Coronary artery (tissue), 2 donors: Measurements from ENCODE around the gene MYOF.
"Not testable (repeated sequence)": the region's sequence is repeated elsewhere in the genome, so short reads cannot be mapped to it uniquely, and the experiment has no call there.

ENCODE experiments used
- DNase-seq: peaks from one replicate; pipeline ENCODE4 v3.0.0-alpha.2; 2017; ENCODE audit warnings: low spot score
- H3K27ac ChIP-seq, 2 donors: fragments of 200-600 bp; sonication (generic); one replicate each; pipeline ENCODE4 v1.5.1; 2016 to 2019
- H3K4me3 ChIP-seq: fragments of 200-600 bp; sonication (generic); 2 replicates; pipeline ENCODE4 v1.5.1; 2016; ENCODE audit warnings: mild to moderate bottlenecking, moderate library complexity
- TF ChIP-seq, protein P1 (sequence below): fragments of 200-600 bp; sonication (generic); IDR thresholded peaks from one replicate; pipeline ENCODE4 v1.5.1; 2019; ENCODE audit warnings: antibody characterized with exemption

Gene MYOF

DNA sequence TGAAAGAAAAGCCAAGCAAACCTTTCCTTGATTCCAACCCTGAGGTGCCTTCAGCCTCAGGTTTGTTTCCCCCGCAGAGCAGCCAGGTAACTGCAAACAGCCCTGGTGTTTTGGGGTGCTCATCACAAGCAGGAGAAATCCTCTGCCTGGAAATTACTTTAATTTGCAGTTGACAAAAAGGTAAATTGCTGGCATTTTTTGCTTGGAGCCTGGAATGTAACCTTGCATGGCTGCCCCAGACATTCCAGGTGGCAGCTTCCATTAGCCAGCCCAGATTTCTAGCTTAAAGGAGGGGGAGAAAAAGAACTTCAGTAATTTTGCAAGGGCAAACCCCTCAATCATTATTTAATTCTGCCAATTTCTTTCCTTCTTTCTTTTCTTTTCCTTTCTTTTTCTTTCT, 194.4 kb downstream of the MYOF start:
- H3K27ac ChIP-seq, result no peak overlapping the region
- no peak for DNase-seq
- H3K4me3 ChIP-seq, result no peak overlapping the region
- TF ChIP-seq, protein P1, sequence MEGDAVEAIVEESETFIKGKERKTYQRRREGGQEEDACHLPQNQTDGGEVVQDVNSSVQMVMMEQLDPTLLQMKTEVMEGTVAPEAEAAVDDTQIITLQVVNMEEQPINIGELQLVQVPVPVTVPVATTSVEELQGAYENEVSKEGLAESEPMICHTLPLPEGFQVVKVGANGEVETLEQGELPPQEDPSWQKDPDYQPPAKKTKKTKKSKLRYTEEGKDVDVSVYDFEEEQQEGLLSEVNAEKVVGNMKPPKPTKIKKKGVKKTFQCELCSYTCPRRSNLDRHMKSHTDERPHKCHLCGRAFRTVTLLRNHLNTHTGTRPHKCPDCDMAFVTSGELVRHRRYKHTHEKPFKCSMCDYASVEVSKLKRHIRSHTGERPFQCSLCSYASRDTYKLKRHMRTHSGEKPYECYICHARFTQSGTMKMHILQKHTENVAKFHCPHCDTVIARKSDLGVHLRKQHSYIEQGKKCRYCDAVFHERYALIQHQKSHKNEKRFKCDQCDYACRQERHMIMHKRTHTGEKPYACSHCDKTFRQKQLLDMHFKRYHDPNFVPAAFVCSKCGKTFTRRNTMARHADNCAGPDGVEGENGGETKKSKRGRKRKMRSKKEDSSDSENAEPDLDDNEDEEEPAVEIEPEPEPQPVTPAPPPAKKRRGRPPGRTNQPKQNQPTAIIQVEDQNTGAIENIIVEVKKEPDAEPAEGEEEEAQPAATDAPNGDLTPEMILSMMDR, result no peak

DNA sequence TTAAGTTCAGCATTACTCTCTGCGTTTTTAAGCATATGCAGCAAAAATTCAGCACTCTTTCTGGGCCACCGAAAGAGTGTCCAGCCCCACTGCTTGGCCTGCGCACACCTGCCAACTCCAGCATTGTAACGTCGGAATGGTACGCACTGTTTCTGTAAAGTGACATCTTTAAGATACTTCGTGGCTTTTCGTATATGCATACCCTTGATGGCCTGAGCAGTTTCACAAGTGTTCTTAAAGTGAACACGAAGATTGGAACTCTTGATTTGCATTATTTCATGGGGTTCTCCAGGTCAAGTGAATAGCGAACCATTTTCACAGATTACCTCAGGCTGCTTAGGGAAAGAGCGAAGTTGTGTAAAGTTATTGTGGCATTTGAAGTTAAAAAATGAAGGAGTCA, 197.9 kb downstream of the MYOF start:
- DNase-seq, H3K4me3 ChIP-seq, H3K27ac ChIP-seq: not testable (repeated sequence)

DNA sequence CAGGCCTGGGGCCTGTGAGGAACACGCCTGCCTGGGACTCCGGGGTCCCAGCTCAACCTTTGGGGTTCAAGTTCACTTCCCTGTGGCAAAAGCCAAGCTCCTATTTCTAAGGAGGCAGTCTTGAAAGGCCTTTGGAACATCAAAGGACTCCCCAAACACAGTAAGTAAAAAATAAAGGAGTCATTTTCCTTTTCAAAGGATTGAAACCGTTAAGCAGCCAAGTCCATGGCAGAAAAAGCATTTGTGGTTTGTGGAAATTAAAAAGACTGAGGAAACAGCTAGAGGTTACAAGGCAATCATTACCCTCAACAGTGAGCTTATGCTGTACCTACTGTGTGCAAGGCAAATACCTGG, 200.8 kb downstream of the MYOF start:
- TF ChIP-seq, protein P1, result no peak
- H3K27ac ChIP-seq, result no peak overlapping the region

GRCh38 chr10:93280699-93281366, 201.3 kb downstream of the MYOF start:
- DNase-seq, result no peak
- Histone ChIP-seq H3K27ac (no peak overlapping the region), H3K4me3 (no peak overlapping the region)
- TF ChIP-seq, protein P1, result no peak

More for the DNA sequence above, 200.8 kb downstream of the MYOF start:
- DNase-seq, result no peak
- H3K4me3 ChIP-seq, result no peak overlapping the region

DNA sequence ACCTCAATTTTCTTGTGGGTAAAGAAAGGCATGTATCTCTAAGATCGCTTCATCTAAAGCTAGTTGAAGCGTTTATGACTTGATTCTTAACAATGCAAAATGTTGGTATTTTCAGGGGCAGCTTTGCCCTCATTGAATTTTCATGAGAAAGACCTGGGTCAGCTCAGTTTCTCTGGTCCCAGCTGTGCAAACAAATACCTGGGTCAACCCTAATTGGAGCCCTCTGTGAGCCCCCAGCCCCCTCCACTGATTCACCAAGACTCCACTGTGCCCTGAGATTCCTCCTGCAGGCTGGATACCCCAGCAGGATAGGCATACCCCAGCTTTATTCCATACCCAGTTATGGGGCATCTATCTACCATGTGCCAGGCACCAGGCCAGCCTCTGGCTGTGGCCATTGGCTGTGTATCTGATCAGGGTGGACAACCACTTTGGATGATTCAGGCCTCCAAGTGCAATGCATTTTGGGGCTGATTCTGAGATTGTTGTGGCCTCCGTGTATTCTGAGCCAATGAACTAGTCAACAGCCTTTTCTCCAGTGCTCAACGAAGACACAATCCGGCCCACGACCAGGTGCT, 201.9 kb downstream of the MYOF start:
- TF ChIP-seq, protein P1, result no peak
- Histone ChIP-seq H3K4me3 (no peak overlapping the region), H3K27ac (no peak overlapping the region)
- DNase-seq, result no peak

- DNase-seq, result no peak
- TF ChIP-seq, protein P1, result no peak
- H3K27ac ChIP-seq, result no peak overlapping the region
Observed at GRCh38 chr10:93277360-93277759, 204.8 kb downstream of the MYOF start.

GRCh38 chr10:93274419-93274818, 207.7 kb downstream of the MYOF start:
- H3K4me3 ChIP-seq, result no peak overlapping the region
- H3K27ac ChIP-seq, result no peak overlapping the region
- TF ChIP-seq, protein P1, result no peak
- DNase-seq, result no peak

More at GRCh38 chr10:93277360-93277759, 204.8 kb downstream of the MYOF start:
- no peak overlapping the region for H3K4me3 ChIP-seq
